GM19025 (cell line): ENCODE data around the gene TEX261.
"Not testable (repeated sequence)": the region's sequence is repeated elsewhere in the genome, so short reads cannot be mapped to it uniquely, and the experiment has no call there.

ENCODE experiments used
- ATAC-seq: cut with Tn5 transposase; IDR thresholded peaks from one replicate; pipeline ENCODE4 v1.9.1; 2021; ENCODE audit warnings: mild to moderate bottlenecking, low read depth, moderate library complexity; ENCODE audit not compliant: unreplicated experiment

TEX261 gene

GRCh38 chr2:70994699-70995425, at the start of gene TEX261:
TSS of gene TEX261 (minus strand) at chr2:70994873. CDS start at chr2:70994757, 116 bp downstream.
- peak; percentile 94 for ATAC-seq

- no peak for ATAC-seq
Observed at GRCh38 chr2:71043531-71044407, 49.1 kb upstream of the TEX261 start.

- ATAC-seq: no peak
Observed at GRCh38 chr2:71042287-71042686, 47.6 kb upstream of the TEX261 start.

GRCh38 chr2:71036296-71036695, 41.6 kb upstream of the TEX261 start:
- ATAC-seq: not testable (repeated sequence)

GRCh38 chr2:71023553-71024243, 29.0 kb upstream of the TEX261 start:
- ATAC-seq: not testable (repeated sequence)

- not testable (repeated sequence) for ATAC-seq
Observed at GRCh38 chr2:71021394-71021793, 26.7 kb upstream of the TEX261 start.

GRCh38 chr2:71019989-71020388, 25.3 kb upstream of the TEX261 start:
- ATAC-seq: not testable (repeated sequence)

- ATAC-seq: no peak
Observed at GRCh38 chr2:71018625-71019024, 24.0 kb upstream of the TEX261 start.

- not testable (repeated sequence) for ATAC-seq
Observed at GRCh38 chr2:71011786-71012185, 17.1 kb upstream of the TEX261 start.

GRCh38 chr2:71008342-71008741, 13.7 kb upstream of the TEX261 start:
- no peak for ATAC-seq

- no peak for ATAC-seq
Observed at GRCh38 chr2:71006955-71007799, 12.5 kb upstream of the TEX261 start.

- ATAC-seq: no peak
Observed at GRCh38 chr2:71006323-71006722, 11.7 kb upstream of the TEX261 start.

GRCh38 chr2:71005271-71006202, 10.9 kb upstream of the TEX261 start:
- ATAC-seq: no peak

- no peak for ATAC-seq
Observed at GRCh38 chr2:71004857-71005256, 10.2 kb upstream of the TEX261 start.

- no peak for ATAC-seq
Observed at GRCh38 chr2:71003966-71004755, 9.5 kb upstream of the TEX261 start.

- no peak for ATAC-seq
Observed at GRCh38 chr2:71003396-71003795, 8.7 kb upstream of the TEX261 start.

GRCh38 chr2:71001981-71002570, 7.4 kb upstream of the TEX261 start:
- ATAC-seq: no peak

GRCh38 chr2:71001592-71001927, 6.9 kb upstream of the TEX261 start:
- no peak for ATAC-seq
